Astrocyte of the hippocampus (primary cell): ENCODE data around the gene HPCAL1.

Experiments
- DNase-seq: peaks from one replicate; pipeline ENCODE4 v3.0.0; 2011; ENCODE audit warnings: low read depth, low spot score

HPCAL1 gene

GRCh38 chr2:10322973-10323372 is 20.3 kb downstream of the HPCAL1 start:
- DNase-seq: no peak

DNA sequence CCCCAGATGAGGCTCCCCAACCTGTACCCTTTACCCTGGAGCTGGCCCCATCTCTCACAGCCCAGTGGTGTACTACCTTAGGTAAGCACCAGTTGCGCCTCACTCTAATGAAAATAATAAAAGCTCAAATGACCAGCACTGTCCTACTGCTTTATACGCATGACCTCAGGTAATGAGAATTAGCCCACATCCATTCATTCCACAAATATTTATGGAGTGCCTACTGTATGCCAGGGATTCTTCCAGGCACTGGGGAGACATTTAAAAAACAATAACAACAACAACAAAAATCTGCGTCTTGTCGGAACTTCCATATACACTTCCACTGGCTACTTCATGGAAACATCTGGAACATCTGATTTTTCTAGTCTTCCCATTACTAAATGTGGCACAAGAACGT is 20.8 kb downstream of the HPCAL1 start:
- no peak for DNase-seq

- peak; percentile 56 for DNase-seq
Measured at GRCh38 chr2:10324095-10324832, 21.6 kb downstream of the HPCAL1 start.

- no peak for DNase-seq
Measured at GRCh38 chr2:10325278-10326145, 22.8 kb downstream of the HPCAL1 start.

DNA sequence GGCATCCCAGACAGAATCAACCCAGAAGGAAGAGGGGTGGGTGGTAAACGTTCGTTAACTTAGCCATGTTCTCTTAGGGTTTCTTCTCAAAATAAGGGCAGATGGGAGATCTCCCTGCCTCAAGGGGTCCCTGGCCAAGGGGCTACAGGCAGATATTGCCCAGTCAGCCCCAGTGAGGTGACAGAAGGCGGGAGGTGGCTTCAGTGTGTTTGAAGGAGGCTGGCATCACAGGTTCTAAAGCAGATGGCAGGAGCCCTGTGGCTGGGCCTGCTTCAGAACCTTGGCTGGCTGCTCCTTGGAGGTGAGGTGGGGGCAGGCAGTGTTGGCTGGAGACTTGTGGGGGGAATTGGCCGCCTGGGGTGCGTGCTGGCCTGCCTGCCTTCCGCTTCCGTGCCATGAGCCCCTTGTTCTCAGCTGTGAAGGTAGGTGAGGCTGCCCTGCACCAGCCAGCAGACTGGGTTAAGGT is 23.5 kb downstream of the HPCAL1 start:
- no peak for DNase-seq

DNA sequence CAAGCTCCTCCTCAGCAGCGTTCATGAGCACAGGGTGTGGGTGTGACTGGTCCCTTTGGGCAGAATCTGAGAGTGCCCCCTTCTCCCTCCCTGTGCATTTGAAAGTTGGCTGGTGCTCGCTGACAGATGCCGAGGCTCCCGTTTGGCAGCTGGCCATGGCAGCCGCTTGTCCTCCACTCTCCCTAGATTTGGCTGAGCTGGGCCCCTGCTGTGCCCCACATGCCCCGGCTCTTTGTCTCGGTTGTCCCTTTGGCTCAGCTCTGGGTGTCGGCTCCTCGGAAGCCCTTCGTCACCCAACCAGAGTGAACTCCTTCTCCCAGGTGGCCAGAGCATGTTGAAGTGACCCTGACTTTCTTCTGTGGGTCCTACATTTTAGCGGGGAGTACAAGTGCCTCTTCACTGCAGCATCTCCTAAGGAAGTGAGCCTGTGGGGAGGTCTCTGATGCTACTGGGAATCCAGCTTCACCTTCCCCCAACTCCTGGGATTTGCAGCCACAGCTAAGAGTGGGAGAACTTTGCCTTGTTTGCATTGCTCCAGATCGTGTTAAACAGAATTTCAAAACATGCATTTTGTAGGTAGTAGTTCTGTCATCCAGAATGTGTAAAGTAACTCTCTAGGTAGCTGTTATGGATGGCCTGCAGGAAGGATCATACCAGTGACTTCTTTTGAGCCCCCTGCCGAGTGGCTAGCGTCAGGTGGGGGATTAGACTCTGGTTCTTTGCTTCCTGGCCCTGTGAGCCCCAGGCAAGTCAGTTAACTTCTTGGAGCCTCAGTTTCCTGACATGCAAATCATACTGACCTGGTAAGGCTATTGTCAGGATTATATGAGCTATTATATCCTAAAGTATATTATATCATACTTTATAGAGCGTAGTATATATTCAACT is 24.2 kb downstream of the HPCAL1 start:
- no peak for DNase-seq

GRCh38 chr2:10327896-10328669 is 25.4 kb downstream of the HPCAL1 start:
- DNase-seq: no peak

DNA sequence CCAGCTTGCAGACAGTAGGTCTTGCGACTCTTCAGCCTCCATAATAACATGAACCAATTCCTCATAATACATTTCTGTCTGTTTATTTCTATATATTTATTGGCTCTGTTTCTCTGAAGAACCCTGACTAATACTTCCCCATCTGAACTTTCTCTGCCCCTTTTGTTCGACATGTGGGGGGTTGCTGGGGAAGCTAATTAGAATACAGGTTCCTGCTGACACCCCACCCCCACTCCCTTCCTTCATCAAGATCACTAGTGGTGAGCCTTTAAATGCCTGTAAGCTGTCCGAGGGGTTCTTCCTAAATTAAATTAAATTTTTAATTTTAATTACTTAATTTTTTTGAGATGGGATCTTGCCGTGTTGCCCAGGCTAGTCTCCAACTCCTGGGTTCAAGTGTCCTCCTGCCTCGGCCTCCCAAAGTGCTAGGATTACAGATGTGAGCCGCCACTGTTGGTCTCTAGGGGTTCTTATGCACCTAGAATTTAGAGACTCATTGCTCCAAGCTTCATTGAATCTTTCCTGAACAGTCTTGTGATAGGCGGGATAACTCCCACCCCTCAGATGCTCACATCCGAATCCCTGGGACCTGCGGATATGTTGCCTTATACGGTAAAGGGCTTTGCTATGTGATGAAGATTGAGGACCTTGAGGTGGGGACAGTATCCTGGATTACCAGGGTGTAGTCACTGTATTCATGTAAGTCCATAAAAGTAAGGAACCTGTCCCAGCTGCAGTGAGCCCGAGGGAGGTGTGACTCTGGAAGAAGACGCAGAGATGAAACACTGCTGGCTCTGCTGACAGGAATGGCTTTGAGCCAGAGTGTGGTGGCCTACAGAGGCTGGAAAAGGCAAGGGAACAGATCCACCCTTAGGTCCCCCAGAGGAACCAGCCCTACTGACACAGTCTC is 26.2 kb downstream of the HPCAL1 start:
- DNase-seq: no peak

DNA sequence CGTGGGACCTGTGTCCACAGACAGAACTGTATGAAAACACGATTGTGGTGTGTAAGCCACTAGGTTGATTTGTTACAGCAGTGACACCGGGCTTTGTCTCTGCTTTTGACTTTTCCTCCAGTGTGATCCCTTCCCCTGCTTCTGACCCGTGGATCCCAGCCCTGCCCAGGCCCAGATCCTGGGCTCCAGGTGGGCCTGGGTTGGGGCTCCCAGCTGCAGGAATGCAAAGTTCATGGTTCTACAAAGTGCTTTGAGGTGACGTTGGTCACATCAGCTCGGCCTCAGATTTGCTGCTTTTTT is 26.8 kb downstream of the HPCAL1 start:
- no peak for DNase-seq

DNA sequence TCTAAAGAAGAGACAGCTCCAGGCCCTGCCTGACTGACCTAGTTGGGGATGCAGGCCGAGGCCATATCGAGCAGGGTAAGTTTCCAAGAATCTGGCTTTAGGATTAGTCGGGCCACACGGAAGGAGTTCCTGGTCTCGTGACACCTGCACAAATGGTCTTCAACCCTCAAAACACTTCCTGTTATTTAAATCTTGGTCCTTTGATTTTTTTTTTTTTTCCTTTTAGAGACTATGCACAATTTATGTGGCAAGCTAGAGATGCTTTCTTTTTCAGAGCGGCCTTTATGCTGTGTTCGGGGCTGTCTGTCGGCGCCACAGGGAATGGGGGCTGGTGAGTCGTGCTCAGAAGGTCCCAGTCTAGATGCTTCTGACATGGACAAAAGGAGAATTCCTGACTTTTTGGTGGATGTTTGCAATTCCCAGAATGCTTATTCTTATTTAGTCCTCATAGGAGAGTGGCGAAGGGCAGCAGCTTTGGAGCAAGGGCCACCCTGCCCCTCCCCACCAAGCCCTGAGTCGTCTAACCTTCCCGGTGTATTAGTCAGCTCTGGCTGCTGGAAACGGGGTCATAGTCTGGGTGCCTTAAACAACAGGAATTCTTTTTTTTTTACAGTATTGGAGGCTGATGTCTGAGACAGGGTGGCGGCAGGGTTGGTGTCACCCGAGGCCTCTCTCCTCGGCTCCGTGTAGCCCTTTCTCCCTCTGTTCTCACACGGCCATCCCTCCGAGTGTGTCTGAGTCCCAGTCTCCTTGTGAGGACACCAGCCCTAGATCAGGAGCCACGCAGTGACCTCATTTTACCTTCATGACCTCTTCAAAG is 27.4 kb downstream of the HPCAL1 start:
- peak; percentile 80 for DNase-seq

GRCh38 chr2:10330700-10331026 is 28.0 kb downstream of the HPCAL1 start:
- no peak for DNase-seq

DNA sequence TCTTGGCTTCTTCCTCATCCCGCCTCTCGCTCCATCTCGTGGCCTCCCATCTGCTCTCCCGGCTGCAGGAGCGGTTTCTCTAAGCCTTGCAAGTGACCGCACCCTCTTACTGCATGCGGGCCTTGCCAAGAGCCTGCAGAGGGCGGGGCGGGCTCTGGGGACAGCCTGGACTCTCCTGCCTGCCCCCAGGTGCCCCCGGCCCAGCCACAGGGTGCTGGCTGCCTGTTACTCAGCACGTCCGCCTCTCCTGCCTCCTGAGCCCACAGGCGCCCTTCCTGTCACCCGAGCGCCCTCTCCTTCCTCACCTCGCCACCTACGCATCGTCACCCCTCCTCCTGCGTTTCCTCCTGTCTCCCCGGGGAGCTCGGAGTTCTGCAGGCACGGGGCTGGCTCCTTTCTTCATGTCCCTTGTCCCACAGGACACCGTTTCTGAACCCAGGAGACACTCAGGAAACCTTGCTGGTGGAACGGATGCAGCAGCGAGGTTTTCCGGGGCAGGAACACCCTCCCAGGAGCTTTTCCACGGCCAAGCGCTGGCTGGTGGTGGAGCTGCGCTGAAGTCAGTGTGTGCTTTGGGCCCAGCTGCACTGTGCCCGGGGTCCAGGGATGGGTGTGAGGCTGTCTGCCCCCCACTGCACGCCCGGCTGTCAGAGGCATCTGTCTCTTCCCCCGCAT is 28.5 kb downstream of the HPCAL1 start:
- no peak for DNase-seq

DNA sequence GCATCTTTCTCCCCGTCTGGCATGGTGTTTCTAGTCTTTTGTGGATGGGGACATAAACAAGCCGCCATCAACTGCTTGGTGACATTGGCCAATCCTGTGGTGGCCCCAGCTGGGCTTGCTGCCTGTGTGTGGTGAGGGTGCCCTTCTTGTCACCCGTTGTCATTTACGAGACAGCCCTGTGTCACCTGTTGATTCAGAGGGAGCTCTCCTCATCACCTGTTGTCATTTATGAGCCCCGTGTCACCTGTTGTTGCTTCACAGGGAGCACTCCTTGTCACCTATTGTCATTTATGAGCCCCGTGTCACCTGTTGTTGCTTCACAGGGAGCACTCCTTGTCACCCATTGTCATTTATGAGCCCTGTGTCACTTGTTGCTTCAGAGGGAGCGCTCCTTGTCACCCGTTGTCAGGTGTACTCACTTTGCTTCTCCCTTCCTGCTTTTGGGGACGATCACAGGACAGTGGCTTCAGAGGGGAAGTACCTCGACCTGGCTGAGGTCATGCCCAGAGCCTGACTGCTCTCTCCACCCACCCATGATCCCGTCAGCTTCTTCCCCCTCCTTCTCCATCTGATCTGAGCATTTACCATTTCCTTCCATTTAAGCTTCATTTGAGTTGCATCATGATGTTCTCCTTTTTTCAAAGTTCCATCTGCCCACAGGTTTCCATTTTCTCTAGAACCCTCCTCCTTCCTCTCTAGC is 29.1 kb downstream of the HPCAL1 start:
- DNase-seq: no peak

DNA sequence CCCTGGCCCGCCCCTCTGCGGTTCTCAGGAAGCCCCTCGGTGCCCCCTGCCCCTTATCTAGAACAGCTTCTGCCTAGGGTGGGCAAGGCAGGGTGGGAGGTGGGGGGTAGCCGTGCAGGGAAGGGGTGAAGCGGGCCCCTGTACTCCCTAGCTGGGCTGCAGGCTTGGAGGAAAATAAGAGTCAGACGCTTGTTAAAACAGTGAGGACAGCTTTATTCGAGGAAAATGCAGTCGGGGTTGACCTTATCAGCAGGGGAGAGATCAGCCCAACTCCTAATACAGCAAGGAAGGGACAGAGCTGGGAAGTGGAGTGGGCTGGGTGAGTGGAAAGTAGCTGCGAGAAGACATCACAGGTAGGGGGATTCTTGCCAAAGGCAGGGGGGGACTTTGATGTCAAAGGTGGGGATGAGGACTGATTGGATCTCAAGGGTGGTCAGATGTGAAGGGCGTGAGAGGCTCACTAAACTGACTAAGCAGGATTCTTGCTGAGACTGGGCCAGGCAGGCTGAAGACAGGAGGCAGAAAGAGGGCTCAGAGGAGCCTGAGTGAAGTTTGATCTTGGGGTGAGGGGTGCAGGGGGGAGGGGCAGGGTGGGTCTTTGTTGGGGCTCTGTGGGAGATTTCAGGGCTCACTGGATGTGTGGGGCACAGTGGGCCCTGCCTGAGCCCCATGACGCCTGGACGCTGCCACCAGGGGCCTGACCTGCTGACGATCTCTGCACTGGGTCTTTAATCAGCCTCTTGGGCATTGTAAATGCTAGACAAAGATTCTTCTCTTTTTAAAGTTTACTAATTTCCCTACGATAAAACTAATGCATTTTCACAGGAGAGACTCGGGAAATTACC is 29.9 kb downstream of the HPCAL1 start:
- no peak for DNase-seq

- no peak for DNase-seq
Measured at GRCh38 chr2:10333247-10333613, 30.5 kb downstream of the HPCAL1 start.

DNA sequence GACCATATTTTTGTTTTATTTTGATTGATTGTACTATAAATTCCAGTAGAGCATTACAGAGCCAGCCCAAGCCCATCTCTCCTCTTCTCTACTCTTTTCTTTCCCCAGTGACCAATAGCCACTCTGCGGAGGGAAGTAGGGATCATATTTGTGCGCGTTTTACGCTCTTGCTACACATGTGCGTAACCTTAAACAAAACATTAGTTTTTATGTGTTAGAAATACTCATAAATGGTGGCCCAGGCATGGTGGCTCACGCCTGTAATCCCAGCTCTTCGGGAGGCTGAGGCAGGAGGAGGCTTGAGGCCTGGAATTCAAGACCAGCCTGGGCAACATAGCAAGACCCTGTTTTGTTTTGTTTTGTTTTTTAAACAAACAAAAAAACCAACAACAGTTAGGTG is 31.3 kb downstream of the HPCAL1 start:
- DNase-seq: no peak

DNA sequence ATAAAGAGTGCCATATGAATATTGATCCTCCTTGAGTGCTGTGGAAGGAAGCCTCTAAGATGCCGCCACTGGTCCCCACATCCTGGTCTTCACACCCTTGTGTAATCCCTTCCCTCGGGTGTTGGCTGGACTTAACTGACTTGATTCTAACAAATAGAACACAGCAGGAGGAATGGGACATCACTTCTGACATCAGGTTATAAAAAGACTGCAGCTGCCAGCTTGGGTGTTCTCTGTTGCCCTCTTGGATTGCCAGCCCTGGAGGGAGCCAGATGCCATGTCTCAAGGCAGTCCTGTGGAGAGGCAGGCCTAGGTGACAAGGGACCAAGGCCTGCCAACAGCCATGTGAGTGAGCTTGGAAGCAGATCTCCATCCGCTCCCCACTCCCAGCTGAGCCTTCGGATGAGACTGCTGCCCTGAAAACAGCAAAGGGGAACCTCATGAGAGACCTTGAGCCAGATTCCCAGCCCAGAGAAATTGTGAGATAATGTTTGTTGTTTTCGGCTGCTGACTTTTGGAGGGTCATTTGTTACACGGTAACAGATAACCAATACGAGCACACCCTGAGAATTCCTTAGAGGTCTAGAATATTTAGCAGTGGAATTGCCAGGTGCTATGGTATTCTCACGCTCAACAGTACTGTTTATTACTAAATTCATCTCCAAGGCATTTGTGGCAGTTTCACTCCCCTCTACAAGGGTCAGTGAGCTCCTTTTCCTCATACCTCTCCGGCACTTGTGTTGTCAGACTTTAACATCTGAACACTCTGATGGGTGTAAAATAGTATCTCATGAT is 32.5 kb downstream of the HPCAL1 start:
- no peak for DNase-seq
